Activated T-helper 1 cell treated with Interleukin-2 at 50 U/mL for 16 hours (primary cell): ENCODE data around the gene AATF.

ENCODE experiments used
- DNase-seq: peaks from one replicate; pipeline ENCODE4 v3.0.0-alpha.2; 2020; ENCODE audit warnings: low read depth

The AATF gene

DNA sequence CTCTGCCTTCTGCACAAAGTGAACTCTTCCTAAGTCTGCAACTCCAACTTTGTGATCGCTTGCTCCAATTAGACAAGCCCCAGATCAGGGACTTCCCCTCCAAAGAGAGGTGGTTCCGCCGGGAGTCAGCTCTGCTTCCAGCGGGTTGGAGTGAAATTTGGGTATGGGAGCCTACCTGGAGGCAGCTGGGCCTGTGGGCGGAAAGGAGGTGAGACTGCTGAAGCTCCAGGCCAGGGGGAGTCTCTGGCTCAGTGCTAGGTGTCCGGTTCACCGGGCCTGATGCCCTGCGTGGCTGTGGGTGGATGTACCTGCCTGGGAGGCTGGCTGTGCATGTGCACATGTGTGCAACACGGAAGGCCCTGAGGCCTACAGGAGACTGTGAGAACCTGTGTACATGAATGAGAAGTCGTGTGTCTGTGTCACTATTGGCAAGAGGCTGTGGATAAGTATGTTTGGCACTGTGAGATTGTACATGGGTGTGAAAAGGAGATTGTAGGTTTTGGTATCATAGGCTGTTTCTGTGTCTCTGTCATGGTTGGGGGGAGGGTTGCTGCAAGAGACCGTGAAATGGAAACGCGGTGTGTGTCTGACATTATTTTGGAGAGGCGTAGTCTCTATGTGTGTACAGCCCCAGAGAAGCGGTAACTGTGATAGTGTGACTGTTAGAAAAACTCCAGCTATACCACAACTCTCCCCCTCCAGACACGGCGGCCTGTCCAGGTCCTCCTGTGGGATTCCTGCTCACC, 7.3 kb upstream of the AATF start:
- no peak for DNase-seq

DNA sequence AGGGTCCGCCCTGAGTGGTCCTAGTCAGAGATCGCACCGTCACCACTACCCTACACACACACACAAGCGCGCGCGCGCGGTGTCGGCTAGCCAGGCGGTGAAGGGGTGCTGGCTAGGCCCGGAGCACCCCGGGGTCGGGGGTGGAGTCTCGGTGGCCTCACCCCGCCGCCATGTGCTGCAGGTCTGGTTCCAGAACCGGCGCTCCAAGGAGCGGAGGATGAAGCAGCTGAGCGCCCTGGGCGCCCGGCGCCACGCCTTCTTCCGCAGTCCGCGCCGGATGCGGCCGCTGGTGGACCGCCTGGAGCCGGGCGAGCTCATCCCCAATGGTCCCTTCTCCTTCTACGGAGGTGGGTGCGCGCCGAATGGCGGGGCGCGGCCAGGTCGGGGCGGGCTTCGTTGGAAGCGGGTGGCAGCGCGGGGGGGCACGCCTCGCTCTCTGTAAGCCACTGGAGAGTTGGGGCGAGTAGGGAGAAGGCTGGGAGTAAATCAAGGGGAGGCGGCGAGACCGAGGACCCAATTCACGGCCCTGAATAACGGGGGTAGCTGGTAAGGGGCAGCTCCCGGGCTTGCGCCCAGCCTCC, 6.6 kb upstream of the AATF start:
- DNase-seq, result no peak

DNA sequence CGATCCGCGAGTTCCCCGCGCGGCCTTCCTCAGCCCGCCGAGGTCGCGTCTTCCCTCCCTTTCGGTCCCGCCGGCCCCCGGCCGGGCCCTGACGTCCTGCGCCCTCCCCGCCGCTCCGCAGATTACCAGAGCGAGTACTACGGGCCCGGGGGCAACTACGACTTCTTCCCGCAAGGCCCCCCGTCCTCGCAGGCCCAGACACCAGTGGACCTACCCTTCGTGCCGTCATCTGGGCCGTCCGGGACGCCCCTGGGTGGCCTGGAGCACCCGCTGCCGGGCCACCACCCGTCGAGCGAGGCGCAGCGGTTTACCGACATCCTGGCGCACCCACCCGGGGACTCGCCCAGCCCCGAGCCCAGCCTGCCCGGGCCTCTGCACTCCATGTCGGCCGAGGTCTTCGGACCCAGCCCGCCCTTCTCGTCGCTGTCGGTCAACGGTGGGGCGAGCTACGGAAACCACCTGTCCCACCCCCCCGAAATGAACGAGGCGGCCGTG, 6.1 kb upstream of the AATF start:
- no peak for DNase-seq

DNA sequence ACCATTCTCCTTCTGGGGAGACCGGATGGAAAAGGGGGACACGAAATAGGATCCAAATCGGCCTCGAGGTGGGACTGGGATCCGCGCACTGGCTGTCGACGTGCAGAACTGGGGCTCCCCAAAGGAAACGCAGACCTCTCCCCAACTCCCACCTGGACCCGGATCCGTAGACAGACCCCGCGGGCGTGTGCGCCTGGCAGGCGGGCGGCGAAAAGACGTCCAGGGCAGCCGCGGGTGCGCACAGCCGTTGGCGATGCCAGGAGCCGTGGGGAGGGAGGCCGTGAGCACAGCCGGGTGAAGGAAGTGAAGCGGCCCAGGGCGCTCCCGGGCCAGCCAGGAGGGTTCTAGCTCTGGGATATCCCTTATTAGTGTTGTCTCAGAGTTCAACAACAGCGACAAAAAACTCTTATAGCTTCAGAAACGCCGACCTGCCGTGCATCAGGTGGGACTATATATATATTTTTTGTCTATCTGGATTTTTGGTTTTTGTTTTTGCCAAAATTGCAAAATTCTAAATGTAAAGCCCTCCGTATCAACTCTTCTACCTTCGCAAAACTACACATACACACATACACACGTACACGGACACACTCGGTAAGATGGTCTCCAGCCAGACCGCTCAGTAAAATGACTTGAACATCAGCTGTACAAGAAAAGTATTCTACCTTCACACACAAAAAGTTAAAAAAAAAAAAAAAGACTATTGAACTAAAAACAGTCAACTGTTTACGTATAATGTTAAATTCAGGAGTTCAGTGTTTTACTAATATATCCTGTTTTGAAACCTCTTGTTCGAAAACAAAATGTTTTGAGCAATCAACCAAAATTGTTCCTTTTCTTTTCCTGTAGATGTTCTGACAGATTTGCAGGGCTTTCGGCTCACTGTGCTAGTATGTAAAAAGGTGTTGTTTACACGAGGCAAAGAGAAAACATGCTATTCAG, 5.2 kb upstream of the AATF start:
- DNase-seq, result no peak

DNA sequence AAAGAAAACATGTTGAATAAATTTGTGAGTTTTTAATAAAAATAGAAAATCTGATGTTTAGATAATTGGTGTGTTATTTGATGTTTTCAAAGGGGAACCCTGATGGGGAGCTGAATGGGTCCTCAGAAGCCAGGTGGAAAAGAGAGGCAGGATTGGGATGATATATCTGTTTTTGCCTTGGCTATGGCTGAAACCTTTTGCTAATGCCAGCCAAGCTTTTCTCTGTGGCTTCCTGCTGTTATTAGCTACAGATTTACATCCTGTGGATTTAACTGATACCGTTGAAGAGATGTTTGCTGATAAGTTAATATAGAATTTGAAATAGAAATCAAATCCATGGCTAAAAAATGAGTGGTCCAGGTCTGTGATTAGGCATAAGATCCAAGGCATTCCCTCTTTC, 4.2 kb upstream of the AATF start:
- DNase-seq, result no peak

DNA sequence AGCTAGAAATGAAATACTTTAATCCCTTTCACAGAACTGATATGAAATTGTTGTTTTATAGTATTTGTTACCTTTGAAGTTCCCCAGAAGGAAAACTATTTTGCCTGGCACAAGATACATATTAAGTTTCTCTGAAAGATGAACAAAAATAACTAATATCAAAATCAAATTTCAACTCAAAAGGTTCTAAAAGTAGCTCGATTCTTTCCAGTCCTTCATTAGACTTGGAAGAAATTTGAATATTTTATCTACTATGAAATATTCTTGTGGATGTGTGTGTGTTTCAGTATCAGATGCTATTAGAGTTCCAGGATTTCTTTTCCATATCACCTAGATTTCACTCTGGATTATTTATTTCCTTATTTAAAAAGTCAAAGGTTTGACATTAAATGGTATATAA, 3.6 kb upstream of the AATF start:
- DNase-seq, result no peak

DNA sequence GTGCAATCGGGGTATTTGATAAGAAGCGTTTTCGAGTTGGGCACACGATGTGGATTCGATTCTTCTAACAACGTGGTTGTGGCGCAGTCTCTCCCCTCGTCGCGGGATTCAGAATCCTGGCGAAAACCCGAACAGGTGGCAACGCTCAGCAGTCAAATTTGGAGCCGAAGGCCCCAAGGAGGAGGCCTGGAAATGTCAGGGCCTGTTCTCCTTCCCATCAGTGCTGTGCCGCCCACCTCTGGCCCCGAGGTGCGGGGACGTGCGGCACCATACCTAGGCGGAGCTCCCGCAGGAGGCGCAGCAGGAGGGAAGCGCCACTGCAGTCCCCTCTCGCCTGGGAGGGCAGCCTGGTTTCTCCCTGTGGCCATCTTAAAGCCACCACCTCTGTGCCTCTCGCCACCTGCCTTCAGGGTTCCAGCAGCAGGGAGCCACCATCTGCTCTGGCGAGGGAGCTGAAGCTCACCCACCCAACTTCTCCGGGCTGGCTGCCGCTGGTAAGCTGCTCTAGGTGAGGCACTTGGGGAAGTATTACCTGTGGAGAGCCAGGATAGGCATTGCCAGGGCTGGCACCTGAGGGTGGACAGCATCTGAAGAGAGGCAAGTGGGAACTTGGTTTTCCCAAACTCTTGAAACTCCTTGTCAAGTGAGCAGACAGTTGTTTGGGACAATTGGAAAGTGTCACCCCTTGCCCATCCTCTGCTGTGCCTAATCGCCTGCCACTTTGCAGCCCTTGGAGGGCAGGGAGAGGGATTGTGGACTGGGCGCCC, 2.6 kb upstream of the AATF start:
- no peak for DNase-seq

DNA sequence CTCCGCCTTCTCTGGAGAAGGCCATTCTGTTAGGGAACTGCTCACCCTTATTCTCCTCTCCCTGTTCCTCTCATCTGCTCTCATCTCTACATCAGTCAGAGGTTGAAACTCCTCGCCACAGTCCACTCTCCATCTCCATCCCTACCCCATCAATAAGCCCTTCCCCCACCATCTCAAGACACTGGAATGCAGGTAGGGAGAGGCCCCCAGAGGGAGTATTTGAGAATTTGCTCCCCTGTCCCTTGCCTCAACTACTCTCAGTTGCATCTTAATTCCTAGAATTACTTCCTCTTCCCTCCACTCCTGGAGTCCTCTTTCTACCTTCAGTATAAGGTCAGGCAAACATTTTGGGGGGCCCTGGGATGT, 2.0 kb upstream of the AATF start:
- DNase-seq, result no peak

DNA sequence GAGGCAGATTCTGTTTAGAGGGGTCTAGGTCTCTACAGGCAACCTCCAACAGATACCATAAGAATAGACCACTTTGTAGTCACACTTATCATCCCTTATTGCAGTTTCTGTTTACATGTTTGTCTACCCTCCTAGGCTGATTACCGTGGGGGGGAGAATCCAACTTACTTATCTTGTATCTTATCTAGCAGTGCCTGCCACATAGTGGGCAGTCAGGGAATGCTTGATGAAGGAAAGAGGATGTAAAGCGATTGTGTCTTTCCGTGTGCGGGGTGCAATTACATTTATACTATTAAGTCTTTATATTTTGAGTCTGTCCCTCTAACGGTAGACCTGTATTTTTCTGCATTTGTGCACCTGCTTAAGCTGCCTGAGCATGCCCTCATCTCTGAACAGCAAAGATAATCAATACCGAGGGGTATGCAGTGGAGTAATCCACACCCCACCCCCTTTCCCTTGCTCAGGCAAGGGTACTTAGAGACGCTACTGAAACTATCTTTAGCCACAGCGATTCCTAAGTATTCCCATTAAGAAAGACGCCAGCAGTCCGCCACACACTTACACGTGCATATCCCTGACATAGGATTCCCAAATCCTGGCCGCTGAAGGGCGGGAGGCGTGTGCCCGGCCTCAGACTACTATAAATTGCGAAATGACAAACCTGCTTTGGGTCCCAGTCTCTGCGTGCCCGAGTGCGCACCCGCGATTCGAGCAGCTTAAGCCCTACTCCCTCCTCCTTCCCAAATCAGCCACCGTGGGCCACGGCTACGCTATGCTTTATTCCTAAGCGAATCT, 635 bp upstream of the AATF start:
- no peak for DNase-seq

DNA sequence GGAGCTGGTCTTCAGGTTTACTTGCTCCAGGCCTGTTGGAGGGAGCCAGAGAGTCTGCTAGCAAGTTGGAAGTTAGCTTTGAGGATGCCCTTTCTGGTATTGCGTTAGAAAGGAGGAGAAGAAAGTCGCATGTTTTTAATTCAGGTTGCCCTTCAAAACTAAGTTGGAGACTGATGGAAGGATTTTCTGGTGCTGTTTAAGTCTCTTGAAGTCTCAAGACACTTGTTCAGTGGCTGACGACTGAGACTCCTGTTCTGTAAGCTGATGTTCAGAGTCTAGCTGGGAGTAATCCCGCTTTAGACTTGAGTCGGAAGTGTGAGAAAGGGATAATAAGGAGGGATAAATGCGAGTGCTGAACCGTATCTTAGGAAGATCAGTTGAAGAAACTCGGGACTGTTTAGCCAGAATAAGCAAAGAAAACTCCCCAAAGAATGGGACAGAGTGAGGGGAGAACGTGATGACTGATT, 740 bp downstream of the AATF start:
- no peak for DNase-seq

DNA sequence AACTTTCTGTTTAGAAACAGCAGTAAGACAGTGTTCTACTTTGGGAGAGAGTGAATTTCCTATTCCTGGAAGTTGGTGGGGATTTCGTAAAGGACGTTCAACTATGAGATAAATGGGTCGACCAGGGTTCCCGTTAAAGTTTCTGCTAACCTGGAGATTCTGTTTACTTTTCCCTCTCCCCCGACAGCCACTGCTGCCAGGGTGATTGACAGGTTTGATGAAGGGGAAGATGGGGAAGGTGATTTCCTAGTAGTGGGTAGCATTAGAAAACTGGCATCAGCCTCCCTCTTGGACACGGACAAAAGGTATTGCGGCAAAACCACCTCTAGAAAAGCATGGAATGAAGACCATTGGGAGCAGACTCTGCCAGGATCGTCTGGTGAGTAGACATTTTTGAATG, 1.3 kb downstream of the AATF start:
- DNase-seq, result no peak

DNA sequence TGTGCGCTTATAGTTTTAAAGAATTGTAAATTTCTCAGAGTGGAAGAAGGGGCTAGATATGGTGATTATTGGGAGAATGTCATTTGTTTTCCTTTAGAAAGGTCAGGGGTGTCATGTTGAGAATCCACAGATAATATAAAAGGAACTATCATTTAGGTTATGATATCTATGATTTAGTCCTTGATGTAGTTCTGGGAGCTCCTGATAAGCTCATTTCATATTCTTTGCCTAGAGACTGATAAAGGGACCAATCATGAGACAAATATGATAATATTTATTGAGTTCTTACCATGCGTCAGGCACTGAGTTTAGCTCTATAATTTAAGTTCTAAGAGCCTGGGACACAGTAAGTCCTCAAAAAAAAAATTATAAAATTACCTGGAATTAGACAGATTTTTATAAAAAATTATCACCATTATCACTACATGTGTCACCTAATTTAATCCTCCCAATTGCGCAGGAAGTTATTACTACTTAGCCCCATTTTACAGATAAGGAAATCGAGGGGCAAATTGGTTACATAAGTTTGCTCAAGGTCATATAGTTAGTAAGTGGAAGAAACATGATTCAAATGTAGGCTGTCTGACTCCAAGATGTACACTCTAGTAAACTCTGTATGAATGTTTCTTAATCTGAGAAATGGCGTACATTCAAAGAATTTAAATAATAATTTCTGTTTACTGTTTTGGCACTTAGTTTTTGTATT, 2.5 kb downstream of the AATF start:
- DNase-seq, result no peak

DNA sequence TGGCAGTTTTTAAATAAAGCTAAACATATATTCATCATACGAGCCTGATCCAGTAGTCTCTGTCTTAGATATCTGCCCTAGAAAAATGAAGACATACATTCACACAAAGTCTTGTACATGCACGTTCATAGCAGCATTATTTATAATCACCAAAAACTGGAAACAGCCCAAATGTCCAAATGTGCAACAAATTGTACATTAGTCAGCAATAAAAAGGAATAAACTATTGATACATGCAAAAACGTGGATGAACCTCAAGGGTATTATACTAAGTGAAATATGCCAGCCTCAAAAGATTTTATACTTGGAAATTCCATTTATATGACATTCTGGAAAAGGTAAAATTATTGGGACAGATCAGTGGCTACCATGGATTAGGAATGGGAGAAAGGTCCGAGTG, 22.8 kb downstream of the AATF start:
- no peak for DNase-seq

DNA sequence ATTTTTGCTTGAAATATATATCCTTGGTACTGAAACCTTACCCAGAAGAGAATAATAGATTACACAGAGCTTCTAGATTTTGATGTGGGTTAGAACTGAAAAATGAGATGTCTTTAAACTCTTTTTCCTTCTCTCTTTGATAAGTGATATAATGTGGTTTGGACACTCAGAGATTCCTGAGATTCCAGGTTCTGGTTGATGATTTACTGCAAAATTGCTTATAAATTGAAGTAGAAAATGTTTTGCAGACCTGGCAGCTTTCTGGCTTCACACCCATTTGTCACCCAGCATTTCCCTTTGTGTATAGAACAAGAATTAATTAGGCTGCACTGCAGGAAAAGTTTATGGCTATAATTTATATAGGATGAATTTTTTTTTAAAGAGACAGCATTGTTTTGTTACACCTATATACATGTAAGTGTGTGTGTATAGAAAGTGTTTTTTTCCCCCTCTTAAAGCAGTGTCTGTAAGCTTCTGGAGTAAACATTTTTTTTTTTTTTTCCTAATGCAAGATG, 23.5 kb downstream of the AATF start:
- DNase-seq, result no peak

DNA sequence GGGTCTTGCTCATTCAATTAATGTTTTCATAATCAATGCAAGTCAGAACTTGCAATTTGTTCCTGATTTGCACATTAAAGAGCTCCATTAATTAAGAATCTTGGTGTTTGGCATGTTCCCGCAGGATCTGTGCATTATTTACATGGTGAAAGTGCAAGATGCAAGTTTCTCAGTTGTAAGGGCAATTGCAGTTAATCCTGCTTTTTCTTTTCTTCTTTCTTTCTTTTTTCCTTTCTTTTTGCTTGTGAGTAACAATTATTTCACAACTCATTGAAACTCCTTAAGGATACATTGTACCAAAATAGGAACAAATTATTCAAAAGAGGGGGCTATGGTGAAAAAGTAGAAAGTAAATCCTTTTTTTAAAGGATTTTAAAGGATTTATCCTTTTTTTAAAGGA, 24.2 kb downstream of the AATF start:
- DNase-seq, result no peak

DNA sequence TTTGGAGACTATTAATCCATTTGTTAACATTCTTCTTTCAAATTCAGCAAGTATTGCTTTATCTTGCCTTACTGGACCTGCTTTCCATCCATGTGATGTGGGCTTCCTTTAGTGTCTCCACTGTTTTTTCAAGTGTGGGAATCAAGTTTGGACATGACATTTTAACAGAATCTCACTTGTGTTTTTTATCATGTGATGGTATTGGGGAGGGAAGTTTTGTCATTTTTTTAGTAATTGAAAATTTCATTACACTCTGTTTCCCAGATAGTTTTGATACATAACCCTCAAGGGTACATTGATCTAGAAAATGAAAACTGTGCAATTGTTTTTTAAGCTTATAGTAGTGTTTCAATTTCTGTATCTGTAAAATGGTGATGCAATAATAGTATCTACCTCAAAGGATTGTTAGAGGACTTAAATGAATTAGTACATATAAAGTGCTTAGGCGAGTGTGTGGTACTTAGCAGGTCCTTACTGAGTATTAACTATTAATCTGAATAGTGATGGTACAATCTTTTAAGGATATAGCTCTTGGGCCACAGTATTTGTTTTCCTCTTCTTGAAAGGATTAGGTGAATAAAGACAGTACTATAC, 27.3 kb downstream of the AATF start:
- DNase-seq, result no peak

DNA sequence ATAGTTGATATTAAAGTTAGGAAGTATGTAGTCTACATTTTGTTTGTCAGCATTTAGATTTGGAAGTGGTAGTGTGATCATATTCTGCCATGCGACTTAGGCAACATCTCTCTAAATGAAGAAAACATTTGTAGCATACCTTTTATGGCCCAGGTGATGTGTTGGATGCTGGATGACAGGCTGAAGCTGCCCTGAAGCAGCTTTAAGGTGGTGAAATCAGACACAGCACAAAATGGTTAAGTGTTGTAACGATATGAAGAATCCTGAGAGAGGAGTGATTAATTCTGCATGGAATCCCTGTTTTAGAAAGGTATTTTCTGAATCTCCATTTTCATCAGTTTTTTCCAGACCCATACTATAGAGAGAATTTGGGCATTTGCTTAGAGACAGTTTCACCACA, 28.3 kb downstream of the AATF start:
- no peak for DNase-seq

DNA sequence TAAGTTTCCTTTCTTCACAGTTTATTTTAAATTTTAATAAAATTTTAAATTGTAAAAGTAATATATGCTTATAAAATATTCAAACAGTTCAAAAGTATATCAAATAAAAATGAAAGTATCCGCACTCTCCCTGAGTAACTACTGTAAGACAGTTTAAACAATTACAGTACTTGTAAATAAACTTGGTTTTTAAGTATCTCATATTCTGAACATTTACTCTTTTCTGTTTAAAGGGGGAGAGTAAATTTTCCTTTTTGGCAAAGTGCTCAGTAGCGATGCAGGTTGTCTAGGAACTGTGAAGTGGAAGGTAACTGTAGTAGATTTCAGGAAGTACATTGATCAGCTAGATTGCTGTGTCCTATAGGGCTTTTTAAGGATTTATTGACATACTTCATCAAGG, 28.8 kb downstream of the AATF start:
- no peak for DNase-seq

DNA sequence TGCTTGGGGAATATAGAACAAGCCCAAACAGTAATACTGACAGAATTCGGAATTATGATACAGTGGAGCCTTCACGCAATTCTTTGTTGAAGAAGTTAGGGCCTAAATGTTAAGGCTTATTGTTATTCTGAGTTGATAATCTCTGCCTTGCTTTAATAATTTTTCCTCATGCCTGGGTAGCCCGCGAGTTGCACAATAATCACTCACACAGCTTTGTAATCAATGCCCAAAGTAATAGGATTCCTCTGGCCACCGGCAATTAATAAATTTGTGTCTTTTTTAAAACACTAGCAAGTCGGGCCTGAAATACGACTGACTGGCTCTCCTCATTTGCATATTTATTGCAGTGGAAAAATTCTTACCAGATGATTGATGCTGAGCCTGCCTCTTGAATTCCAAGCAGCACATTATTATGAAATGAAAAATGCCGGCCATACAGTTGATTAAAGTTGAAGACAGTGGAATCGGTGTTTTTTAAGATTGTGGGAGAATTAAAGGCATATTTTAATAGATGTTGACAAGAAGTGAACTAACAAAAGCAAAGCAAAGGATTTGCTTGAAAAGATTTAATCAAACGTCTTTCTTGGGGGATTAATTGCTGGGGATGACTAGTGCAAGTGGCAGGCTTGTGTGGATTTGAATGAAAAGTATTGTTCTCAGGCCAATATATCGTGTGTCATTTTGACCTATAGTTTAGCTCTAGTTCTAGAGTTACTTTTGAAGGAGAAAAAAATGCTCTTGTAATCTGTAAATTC, 30.2 kb downstream of the AATF start:
- DNase-seq, result no peak
